AG09309 (cell line): ENCODE results near the gene PCYOX1L.

Experiments used
- DNase-seq: peaks from one replicate; pipeline ENCODE4 v3.0.0-alpha.2; 2010; ENCODE audit warnings: low read depth
- H3K4me3 ChIP-seq: 2 replicates; pipeline ENCODE4 v1.5.1; 2011; ENCODE audit warnings: mild to moderate bottlenecking, low read depth, low read length, moderate library complexity; ENCODE audit not compliant: control insufficient read depth
- CTCF ChIP-seq: IDR thresholded peaks from 2 replicates; pipeline ENCODE4 v1.5.1; 2011; ENCODE audit warnings: mild to moderate bottlenecking, low read depth, low read length, inconsistent platforms; ENCODE audit not compliant: insufficient read depth, control insufficient read depth; ENCODE audit errors: missing control alignments

PCYOX1L gene

GRCh38 chr5:149363358-149363757 is 5.5 kb downstream of the PCYOX1L start:
- no peak for DNase-seq
- no peak for TF ChIP-seq CTCF
- H3K4me3 ChIP-seq: no peak overlapping the region

- H3K4me3 ChIP-seq: no peak overlapping the region
- no peak for TF ChIP-seq CTCF
- DNase-seq: no peak
Observed at GRCh38 chr5:149363936-149364335, 6.1 kb downstream of the PCYOX1L start.

- H3K4me3 ChIP-seq: no peak overlapping the region
- no peak for DNase-seq
- TF ChIP-seq CTCF: no peak
Observed at GRCh38 chr5:149364719-149365118, 6.9 kb downstream of the PCYOX1L start.

GRCh38 chr5:149365418-149365817 is 7.6 kb downstream of the PCYOX1L start:
- H3K4me3 ChIP-seq: no peak overlapping the region
- no peak for TF ChIP-seq CTCF
- no peak for DNase-seq

GRCh38 chr5:149366169-149366729 is 8.4 kb downstream of the PCYOX1L start:
- no peak for TF ChIP-seq CTCF
- no peak overlapping the region for H3K4me3 ChIP-seq
- no peak for DNase-seq

- DNase-seq: no peak
- TF ChIP-seq CTCF: peak; percentile 91
- H3K4me3 ChIP-seq: no peak overlapping the region
Observed at GRCh38 chr5:149367249-149367971, 9.6 kb downstream of the PCYOX1L start.
